Measurements from ENCODE around the gene GALNT6.

GRCh38 chr12:51345681-51346080 is 45.5 kb downstream of the GALNT6 start:
- TF ChIP-seq CTCF (IDR thresholded peaks at IDR 0.05), result no peak
- TF ChIP-seq POLR2A (IDR thresholded peaks at IDR 0.05), result no peak
- TF ChIP-seq POLR2AphosphoS5 (IDR thresholded peaks at IDR 0.05), result no peak
- no peak for TF ChIP-seq EP300 (IDR thresholded peaks at IDR 0.05)
